H1 (cell line): Measurements from ENCODE around the gene MAMSTR. TPM values are rescaled to one million over a fixed set of nuclear protein-coding genes. Genes with fewer than 3 reads are reported as not detected.

Experiments used
- CTCF ChIA-PET: fragments of 300-600 bp; sonication (Branson Sonifier 250); formaldehyde crosslinking; loops from one replicate; lab custom pipeline; 2021; ENCODE audit not compliant: partially characterized antibody; lab: Charles Lee
- POLR2A ChIA-PET: fragments of 300-600 bp; sonication (Branson Sonifier 250); formaldehyde crosslinking; loops from one replicate; lab custom pipeline; 2021; ENCODE audit warnings: inconsistent platforms; ENCODE audit not compliant: partially characterized antibody; lab: Charles Lee
- DNase-seq, 2 experiments: peaks; one replicate each; pipeline versions ENCODE4 v3.0.0 to v3.0.0-alpha.2; 2010 to 2022; ENCODE audit warnings: low spot score in 2 of 2, low read depth in 1 of 2, mixed read lengths in 1 of 2
- FAIRE-seq: peaks from 2 replicates; lab custom pipeline; 2011; peaks lifted over from hg19 to GRCh38; lab: Jason Lieb, UNC
- H2AFZ ChIP-seq: 2 replicates; pipeline ENCODE4 v1.8.1; 2012; ENCODE audit warnings: low read length, inconsistent platforms
- H2AK5ac ChIP-seq: 2 replicates; pipeline ENCODE4 v1.6.1; 2013; ENCODE audit warnings: low read depth, low read length
- H2BK120ac ChIP-seq: replicated peaks from 2 replicates; pipeline ENCODE3; 2013; ENCODE audit warnings: low read depth, low read length, inconsistent platforms
- H2BK12ac ChIP-seq: 2 replicates; pipeline ENCODE4 v1.6.1; 2013; ENCODE audit warnings: low read depth, low read length
- H2BK15ac ChIP-seq: 2 replicates; pipeline ENCODE4 v1.6.1; 2013; ENCODE audit warnings: low read length
- H2BK20ac ChIP-seq: 2 replicates; pipeline ENCODE4 v1.6.1; 2013; ENCODE audit warnings: low read length
- H2BK5ac ChIP-seq: 2 replicates; pipeline ENCODE4 v1.6.1; 2013; ENCODE audit warnings: low read depth, low read length
- H3K14ac ChIP-seq: 2 replicates; pipeline ENCODE4 v1.6.1; 2013; ENCODE audit warnings: inconsistent platforms; ENCODE audit not compliant: insufficient read length
- H3K18ac ChIP-seq: 2 replicates; pipeline ENCODE4 v1.6.1; 2013; ENCODE audit warnings: low read length; ENCODE audit errors: extremely low read depth
- H3K23ac ChIP-seq: 2 replicates; pipeline ENCODE4 v1.6.1; 2013; ENCODE audit warnings: inconsistent platforms; ENCODE audit not compliant: insufficient read length
- H3K23me2 ChIP-seq: 2 replicates; pipeline ENCODE4 v1.6.1; 2013; ENCODE audit warnings: low read depth, low read length
- H3K27ac ChIP-seq: 2 replicates; pipeline ENCODE4 v1.6.1; 2011; ENCODE audit warnings: low read depth, low read length, inconsistent platforms
- H3K27me3 ChIP-seq, 4 experiments: replicated peaks in 1 of 4; 1 replicate in 1 of 4; 2 replicates in 3 of 4; pipeline versions ENCODE4 v1.6.1 to v1.8.1; 2011 to 2013; ENCODE audit warnings: low read length in 3 of 4, mild to moderate bottlenecking in 3 of 4, inconsistent platforms in 2 of 4, mixed read lengths in 2 of 4, moderate library complexity in 1 of 4; ENCODE audit not compliant: control insufficient read depth in 3 of 4, insufficient read depth in 3 of 4; ENCODE audit errors: extremely low read depth in 1 of 4
- H3K36me3 ChIP-seq, 4 experiments: 2 replicates each; pipeline versions ENCODE4 v1.6.1 to v1.8.1; 2011 to 2013; ENCODE audit warnings: mild to moderate bottlenecking in 4 of 4, low read length in 3 of 4, moderate library complexity in 2 of 4, control low read depth in 1 of 4, inconsistent platforms in 1 of 4; ENCODE audit not compliant: insufficient read depth in 4 of 4, control insufficient read depth in 2 of 4
- H3K4ac ChIP-seq: replicated peaks from 2 replicates; pipeline ENCODE3; 2013; ENCODE audit warnings: low read length, low read depth, mixed read lengths, inconsistent platforms; ENCODE audit not compliant: insufficient read length
- H3K4me1 ChIP-seq, 4 experiments: replicated peaks in 1 of 4; 1 replicate in 1 of 4; 2 replicates in 3 of 4; pipeline versions ENCODE4 v1.6.1 to v1.8.1; 2011 to 2013; ENCODE audit warnings: low read length in 3 of 4, inconsistent platforms in 2 of 4, mixed read lengths in 1 of 4; ENCODE audit not compliant: insufficient read depth in 4 of 4, control insufficient read depth in 3 of 4
- H3K4me2 ChIP-seq, 2 experiments: 2 replicates each; pipeline versions ENCODE4 v1.6.1 to v1.8.1; 2011 to 2013; ENCODE audit warnings: low read depth in 2 of 2, low read length in 2 of 2, control low read depth in 1 of 2, inconsistent platforms in 1 of 2, mild to moderate bottlenecking in 1 of 2; ENCODE audit not compliant: insufficient read depth in 1 of 2
- H3K4me3 ChIP-seq, 4 experiments: fragments of 200-600, 300-600 bp in 1 of 4; sonication (generic), shearing (Covaris generic), sonication (Bioruptor Twin) in 1 of 4; 2 replicates each; pipeline versions ENCODE4 v1.5.1 to v1.8.1; 2011 to 2016; ENCODE audit warnings: low read length in 4 of 4, low read depth in 3 of 4, control low read depth in 2 of 4, inconsistent platforms in 2 of 4, mild to moderate bottlenecking in 2 of 4, mixed read lengths in 1 of 4, moderate library complexity in 1 of 4; ENCODE audit not compliant: insufficient read depth in 2 of 4; ENCODE audit errors: extremely low read depth in 1 of 4
- H3K56ac ChIP-seq: replicated peaks from 2 replicates; pipeline ENCODE3; 2013; ENCODE audit warnings: low read depth, mild to moderate bottlenecking, mixed read lengths, low read length, inconsistent platforms; ENCODE audit not compliant: insufficient read length
- H3K79me1 ChIP-seq: 2 replicates; pipeline ENCODE4 v1.6.1; 2013; ENCODE audit warnings: low read depth, low read length, control low read depth
- H3K79me2 ChIP-seq, 2 experiments: 2 replicates each; pipeline versions ENCODE4 v1.6.1 to v1.8.1; 2012 to 2013; ENCODE audit warnings: low read length in 2 of 2, mild to moderate bottlenecking in 2 of 2, inconsistent platforms in 1 of 2; ENCODE audit not compliant: insufficient read depth in 2 of 2, control insufficient read depth in 1 of 2
- H3K9ac ChIP-seq, 4 experiments: replicated peaks in 1 of 4; 1 replicate in 1 of 4; 2 replicates in 3 of 4; pipeline versions ENCODE4 v1.6.1 to v1.8.1; 2011 to 2013; ENCODE audit warnings: low read depth in 3 of 4, low read length in 3 of 4, control low read depth in 2 of 4, mild to moderate bottlenecking in 2 of 4, moderate library complexity in 2 of 4, inconsistent platforms in 1 of 4; ENCODE audit errors: extremely low read depth in 1 of 4
- H3K9me3 ChIP-seq, 2 experiments: 2 replicates each; pipeline versions ENCODE4 v1.6.1 to v1.8.1; 2012 to 2013; ENCODE audit warnings: mild to moderate bottlenecking in 2 of 2, moderate library complexity in 2 of 2, control low read depth in 1 of 2, inconsistent platforms in 1 of 2, low read depth in 1 of 2, low read length in 1 of 2, mixed read lengths in 1 of 2; ENCODE audit not compliant: insufficient read depth in 2 of 2
- H4K20me1 ChIP-seq, 2 experiments: replicated peaks in 1 of 2; 2 replicates each; pipeline versions ENCODE3 to v1.8.1; 2011 to 2013; ENCODE audit warnings: inconsistent platforms in 2 of 2, low read length in 2 of 2, mild to moderate bottlenecking in 1 of 2; ENCODE audit not compliant: insufficient read depth in 2 of 2, control insufficient read depth in 1 of 2
- H4K5ac ChIP-seq: 2 replicates; pipeline ENCODE4 v1.6.1; 2013; ENCODE audit warnings: low read length, low read depth, mixed read lengths, inconsistent platforms; ENCODE audit not compliant: insufficient read length
- H4K8ac ChIP-seq: 2 replicates; pipeline ENCODE4 v1.8.0; 2013; ENCODE audit warnings: mild to moderate bottlenecking, moderate library complexity, low read length, inconsistent platforms; ENCODE audit not compliant: insufficient read depth; ENCODE audit errors: extremely low read depth
- H4K91ac ChIP-seq: replicated peaks from 2 replicates; pipeline ENCODE3; 2013; ENCODE audit warnings: low read length, mixed read lengths, inconsistent platforms; ENCODE audit not compliant: insufficient read length
- CREB1 ChIP-seq: IDR thresholded peaks from 2 replicates; pipeline ENCODE4 v1.6.1; 2012; ENCODE audit warnings: inconsistent platforms
- CTBP2 ChIP-seq: IDR thresholded peaks from 2 replicates; pipeline ENCODE4 v1.7.0; 2011; ENCODE audit warnings: borderline replicate concordance, mild to moderate bottlenecking, moderate library complexity, mixed read lengths, low read length; ENCODE audit not compliant: insufficient read depth, insufficient read length
- HDAC6 ChIP-seq: IDR thresholded peaks from one replicate; pipeline ENCODE4 v1.7.1; 2012; ENCODE audit warnings: low read depth, mild to moderate bottlenecking, inconsistent platforms, low read length, moderate library complexity
- KDM4A ChIP-seq: IDR thresholded peaks from one replicate; pipeline ENCODE4 v1.7.1; 2012; ENCODE audit warnings: low read depth, mild to moderate bottlenecking, moderate library complexity, low read length, inconsistent platforms; ENCODE audit not compliant: severe bottlenecking
- NRF1 ChIP-seq: IDR thresholded peaks from 2 replicates; pipeline ENCODE4 v1.6.1; 2011; ENCODE audit warnings: mild to moderate bottlenecking, low read depth, low read length, improper control_type of control experiment
- TAF1 ChIP-seq: IDR thresholded peaks from 2 replicates; pipeline ENCODE4 v1.6.1; 2011; ENCODE audit warnings: mild to moderate bottlenecking, low read depth, low read length
- TBP ChIP-seq: IDR thresholded peaks from 2 replicates; pipeline ENCODE4 v1.6.1; 2011; ENCODE audit warnings: low read depth, low read length, improper control_type of control experiment
- WGBS, 2 experiments: shearing (Covaris generic) in 1 of 2; methylation state at CpG; one replicate each; pipeline versions ENCODE4 v1.1.6 to v1.1.7; 2013 to 2015; ENCODE audit warnings: low lambda C conversion rate in 2 of 2, mixed read lengths in 2 of 2, inconsistent platforms in 1 of 2, low coverage in 1 of 2, missing lambda C conversion rate in 1 of 2; ENCODE audit not compliant: insufficient replicate concordance in 2 of 2, insufficient coverage in 1 of 2, insufficient read length in 1 of 2; ENCODE audit errors: extremely low coverage in 1 of 2, missing lambda C conversion rate in 1 of 2; 5-methylcytosine and 5-hydroxymethylcytosine counted together
- polyA plus RNA-seq, 7 experiments: library from polyadenylated mRNA; depleted of rRNA in 3 of 7; stranded (reverse) in 5 of 7; unstranded in 2 of 7; fragments of >200 nt in 5 of 7; fragments of 200-250 nt in 2 of 7; gene quantifications; 1 replicate in 5 of 7; 2 replicates in 1 of 7; 4 replicates in 1 of 7; pipeline versions ENCODE4 v1.2.1 to v1.2.3, GENCODE V29; 2011 to 2013; ENCODE audit warnings: missing spikeins in 2 of 7, mixed read lengths in 2 of 7
- total RNA-seq: library from RNA; stranded (reverse); fragmentation: NEBNext Ultra II Directional; extraction: Animal tissue kit (Norgen Biotek cat#: 25700); gene quantifications from 2 replicates; pipeline ENCODE4 v1.2.1, GENCODE V29; 2021
- TF ChIP-seq, protein P1 (sequence below), 3 experiments: IDR thresholded peaks; 1 replicate in 2 of 3; 2 replicates in 1 of 3; pipeline versions ENCODE4 v1.5.1 to v1.6.1; 2011; ENCODE audit warnings: low read length in 3 of 3, mild to moderate bottlenecking in 3 of 3, inconsistent platforms in 2 of 3, low read depth in 1 of 3, moderate library complexity in 1 of 3; ENCODE audit not compliant: insufficient read depth in 1 of 3; ENCODE audit errors: control extremely low read depth in 1 of 3

MAMSTR gene
- total and polyA plus RNA-seq, 2 of the 8 experiments (the other 6 are each of a cell fraction or from before 2014, with no cell fraction given): 2.0 to 2.3 TPM

DNA sequence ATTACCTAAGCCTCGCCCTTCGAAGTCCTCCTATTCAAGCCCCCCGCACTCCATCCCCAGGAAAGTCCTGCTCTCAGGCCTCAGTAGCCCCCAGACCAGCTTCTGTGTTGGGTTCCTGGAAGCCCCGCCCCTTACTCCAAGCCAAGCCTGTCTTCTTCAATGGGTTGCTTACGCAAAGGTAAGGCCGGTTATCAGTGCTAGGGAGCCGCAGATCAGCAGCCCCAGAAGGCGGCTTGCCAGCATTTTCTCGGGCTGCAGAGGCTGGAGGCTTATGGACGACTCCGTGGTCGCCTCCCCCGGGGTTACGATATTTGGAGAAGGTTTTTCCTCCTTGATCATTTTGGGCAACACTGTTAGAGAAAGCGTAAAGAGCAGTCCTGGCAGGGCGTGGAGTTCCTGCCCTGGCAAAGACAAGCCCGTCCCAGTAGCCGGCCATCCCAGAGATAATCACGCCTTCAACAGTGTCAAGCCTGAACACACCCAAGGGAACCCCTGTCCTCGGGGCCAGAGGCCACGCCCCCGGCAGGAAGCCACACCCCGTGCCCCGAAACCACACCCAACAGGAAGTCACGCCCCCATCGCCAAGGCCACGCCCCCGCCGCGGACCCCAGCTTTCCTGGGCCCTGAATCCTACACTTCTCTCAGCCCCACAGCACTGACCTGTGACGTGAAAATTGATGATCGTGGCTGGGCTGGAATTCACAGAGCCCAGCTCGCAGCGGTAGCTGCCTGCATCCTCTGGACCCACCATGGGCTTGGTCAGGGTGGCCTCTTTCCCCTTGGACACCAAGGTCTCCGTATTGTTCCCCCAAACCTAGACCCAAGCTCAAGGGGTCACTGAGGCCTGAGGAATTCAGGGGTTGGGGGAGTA is 21.8 kb upstream of the MAMSTR start:
- POLR2A ChIA-PET: interaction anchor here (0.7 to 2.5 kb wide), 12 partner anchors 10 to 131 kb away, joined by 3 to 21 read pairs (median 5); partner anchors contain the start of genes CA11, FUT1, FUT2 and PPP1R15A
- no peak overlapping the region for H3K56ac ChIP-seq
- H2BK5ac ChIP-seq: peak overlapping the region; percentile 54; the same call in 1 of the 2 replicates
- peak overlapping the region in 3 of 4 experiments; percentile 9 to 75 (median 16); a peak in 4 of 8 replicates for H3K4me3 ChIP-seq
- no peaks in the 10 kb centered on the region for H3K36me3 ChIP-seq
- H2AFZ ChIP-seq: no peak overlapping the region
- CTCF ChIA-PET: interaction anchor here (0.8 to 1.6 kb wide), 4 partner anchors 8 to 95 kb away, joined by 3 read pairs; partner anchors contain the start of gene CA11
- H3K27ac ChIP-seq: no peak overlapping the region
- no peak overlapping the region for H2BK120ac ChIP-seq
- H2AK5ac ChIP-seq: no peak overlapping the region
- peaks cover 8 to 27% (median 23%) of the 10 kb centered on the region in 4 experiments for H3K4me1 ChIP-seq
- peaks cover 3 to 19% (median 12%) of the 10 kb centered on the region in 4 experiments; a peak in 6 of 7 replicates for H3K27me3 ChIP-seq
- H2BK15ac ChIP-seq: peak overlapping the region; percentile 77; the same call in 1 of the 2 replicates
- no peaks in the 10 kb centered on the region for H3K9me3 ChIP-seq
- H4K5ac ChIP-seq: peak overlapping the region; percentile 33
- no peak overlapping the region for H3K14ac ChIP-seq
- H3K9ac ChIP-seq: no peak overlapping the region; a peak in 1 of 7 replicates
- FAIRE-seq (no peak), DNase-seq (peak in 1 of 2 experiments; percentile 97)
- no peaks in the 10 kb centered on the region for H4K20me1 ChIP-seq
- peaks cover 11% of the 10 kb centered on the region; the same call in 1 of the 2 replicates for H3K23me2 ChIP-seq
- H2BK12ac ChIP-seq: peak overlapping the region; percentile 17; the same call in 1 of the 2 replicates
- H3K23ac ChIP-seq: no peak overlapping the region
- H3K18ac ChIP-seq: 0 out of 2 replicates have a peak overlapping the region, but pooled peaks have one; percentile 7
- no peak overlapping the region for H4K91ac ChIP-seq
- 40% methylated on average over 35 of the region's 35 CpGs; no CpG with 5 or more reads in 1 of the 2 experiments for WGBS, 2 experiments
- H3K4ac ChIP-seq: no peak overlapping the region
- peak overlapping the region; percentile 66 to 75 for H3K4me2 ChIP-seq
- no peaks in the 10 kb centered on the region for H3K79me2 ChIP-seq
- no peaks in the 10 kb centered on the region for H3K79me1 ChIP-seq
- H2BK20ac ChIP-seq: no peak overlapping the region
- no peak overlapping the region for H4K8ac ChIP-seq
- TF ChIP-seq CREB1: peak; percentile 31; the same call in 1 of the 2 replicates
- TF ChIP-seq, protein P1, sequence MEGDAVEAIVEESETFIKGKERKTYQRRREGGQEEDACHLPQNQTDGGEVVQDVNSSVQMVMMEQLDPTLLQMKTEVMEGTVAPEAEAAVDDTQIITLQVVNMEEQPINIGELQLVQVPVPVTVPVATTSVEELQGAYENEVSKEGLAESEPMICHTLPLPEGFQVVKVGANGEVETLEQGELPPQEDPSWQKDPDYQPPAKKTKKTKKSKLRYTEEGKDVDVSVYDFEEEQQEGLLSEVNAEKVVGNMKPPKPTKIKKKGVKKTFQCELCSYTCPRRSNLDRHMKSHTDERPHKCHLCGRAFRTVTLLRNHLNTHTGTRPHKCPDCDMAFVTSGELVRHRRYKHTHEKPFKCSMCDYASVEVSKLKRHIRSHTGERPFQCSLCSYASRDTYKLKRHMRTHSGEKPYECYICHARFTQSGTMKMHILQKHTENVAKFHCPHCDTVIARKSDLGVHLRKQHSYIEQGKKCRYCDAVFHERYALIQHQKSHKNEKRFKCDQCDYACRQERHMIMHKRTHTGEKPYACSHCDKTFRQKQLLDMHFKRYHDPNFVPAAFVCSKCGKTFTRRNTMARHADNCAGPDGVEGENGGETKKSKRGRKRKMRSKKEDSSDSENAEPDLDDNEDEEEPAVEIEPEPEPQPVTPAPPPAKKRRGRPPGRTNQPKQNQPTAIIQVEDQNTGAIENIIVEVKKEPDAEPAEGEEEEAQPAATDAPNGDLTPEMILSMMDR (IDR thresholded peaks at IDR 0.05; ENCODE audit: control extremely low read depth in 1 of 3, insufficient read depth in 1 of 3, low read depth in 1 of 3, low read length in 3 of 3): peak in 1 of 3 experiments; percentile 6; a peak in 1 of 4 replicates
- no peak for TF ChIP-seq NRF1
- TF ChIP-seq HDAC6: no peak
- no peak for TF ChIP-seq CTBP2
- no peak for TF ChIP-seq TAF1
- TF ChIP-seq TBP: peak; percentile 26
- no peak for TF ChIP-seq KDM4A
